GDM1 (cell line): Measurements from ENCODE around the gene SDF4.
"Not testable (repeated sequence)": the region's sequence is repeated elsewhere in the genome, so short reads cannot be mapped to it uniquely, and the experiment has no call there.

Source experiments
- DNase-seq: peaks from one replicate; lab custom pipeline; 2025; lab: John Stamatoyannopoulos, UW

SDF4 gene

GRCh38 chr1:1259540-1259939 lies 27.7 kb upstream of the SDF4 start:
- no peak for DNase-seq

DNA sequence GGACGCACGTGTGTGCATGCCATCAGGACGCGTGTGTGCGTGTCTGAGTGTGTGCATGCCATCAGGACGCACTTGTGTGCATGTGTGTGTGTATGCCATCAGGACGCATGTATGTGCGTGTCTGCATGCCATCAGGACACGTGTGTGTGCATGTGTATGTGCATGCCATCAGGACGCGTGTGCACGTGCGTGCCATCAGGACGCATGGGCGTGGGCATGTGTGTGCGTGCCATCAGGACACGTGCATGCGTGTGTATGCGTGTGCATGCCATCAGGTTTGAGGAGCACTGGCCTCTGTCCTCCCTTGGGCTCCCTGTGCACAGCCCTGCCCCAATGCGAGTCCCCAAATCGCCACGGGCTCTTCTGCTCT lies 27.3 kb upstream of the SDF4 start:
- no peak for DNase-seq

DNA sequence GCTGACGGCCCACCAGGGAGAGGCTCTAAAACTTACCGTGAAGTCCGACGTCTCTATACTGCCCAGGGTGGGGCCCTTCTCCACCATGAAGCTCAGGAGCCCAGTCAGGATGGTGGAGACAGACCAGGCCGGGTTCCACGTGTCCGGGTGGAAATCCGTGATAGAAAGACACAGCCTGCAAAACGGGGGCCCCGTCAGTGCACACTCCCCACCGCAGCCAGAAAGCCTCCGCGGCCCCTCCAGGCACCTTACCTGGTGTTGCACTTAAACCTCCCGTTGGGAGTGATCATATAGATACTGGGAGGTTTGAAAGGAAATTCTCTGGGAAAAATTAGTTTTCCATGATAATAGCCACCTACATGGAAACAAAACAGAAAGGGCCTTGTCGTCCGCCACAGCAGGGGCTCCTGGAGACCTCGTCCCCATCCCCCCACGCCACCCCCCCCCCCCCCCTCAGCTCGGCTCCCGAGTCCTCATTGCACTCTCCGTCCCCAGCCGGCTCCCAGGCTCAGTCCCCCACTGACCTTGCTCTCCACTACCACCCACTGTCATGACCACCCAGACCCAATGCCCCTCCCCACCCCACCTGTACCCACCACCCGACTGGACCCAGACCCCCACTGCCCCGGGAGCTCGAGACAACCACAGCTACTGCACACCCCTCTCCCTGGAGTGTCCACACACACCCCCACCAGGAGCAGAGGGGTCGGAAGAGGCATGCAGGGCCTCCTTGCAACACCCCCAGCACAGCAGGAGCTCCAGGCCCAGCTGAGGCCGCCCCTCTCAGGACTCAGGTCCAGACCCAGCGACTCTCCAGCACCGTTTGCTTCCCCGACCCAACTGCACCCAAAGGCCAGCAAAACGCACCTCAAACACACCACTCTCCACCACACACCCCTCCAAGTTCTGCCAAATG lies 25.4 kb upstream of the SDF4 start:
- DNase-seq, result no peak

- DNase-seq, result no peak
These were observed 23.8 kb upstream of the SDF4 start for GRCh38 chr1:1255611-1256010.

- DNase-seq, result no peak
These were observed 23.3 kb upstream of the SDF4 start for GRCh38 chr1:1255078-1255477.

- DNase-seq, result no peak
These were observed 22.8 kb upstream of the SDF4 start for GRCh38 chr1:1254667-1254998.

DNA sequence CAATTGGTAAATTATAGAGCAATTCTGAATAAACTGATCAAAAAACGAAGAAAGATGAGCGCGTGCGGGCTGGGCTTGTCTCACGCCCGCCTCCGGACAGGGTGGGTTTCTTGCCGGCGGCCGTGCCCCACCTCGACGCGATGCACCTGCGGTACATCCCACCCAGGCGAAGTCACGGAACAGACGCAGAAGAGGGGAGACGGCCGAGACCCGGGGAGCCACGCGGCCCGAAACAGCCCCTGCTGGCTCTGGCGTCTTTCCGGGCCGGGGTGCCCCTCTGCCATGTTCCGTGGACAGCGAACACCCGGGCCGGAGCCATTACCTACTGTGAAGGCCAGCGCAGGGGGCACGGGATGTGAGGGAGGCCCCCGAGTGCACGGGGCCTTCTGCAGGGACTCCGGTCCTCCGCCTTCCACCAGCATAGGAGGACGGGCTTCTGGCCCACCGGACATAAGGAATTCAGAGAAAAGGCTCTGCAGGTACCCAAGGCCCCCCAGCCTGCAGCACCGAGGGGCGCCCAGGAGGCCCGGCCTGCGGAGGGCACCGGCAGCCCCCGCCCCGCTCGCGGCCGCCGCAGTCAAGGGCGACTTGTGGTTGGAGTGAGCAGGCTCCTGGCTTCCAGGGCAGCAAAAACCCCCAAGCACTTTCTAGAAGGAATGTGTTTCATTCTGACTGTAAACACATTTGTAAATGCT lies 22.3 kb upstream of the SDF4 start:
- DNase-seq, result no peak

GRCh38 chr1:1253314-1253713 lies 21.5 kb upstream of the SDF4 start:
- DNase-seq, result no peak

DNA sequence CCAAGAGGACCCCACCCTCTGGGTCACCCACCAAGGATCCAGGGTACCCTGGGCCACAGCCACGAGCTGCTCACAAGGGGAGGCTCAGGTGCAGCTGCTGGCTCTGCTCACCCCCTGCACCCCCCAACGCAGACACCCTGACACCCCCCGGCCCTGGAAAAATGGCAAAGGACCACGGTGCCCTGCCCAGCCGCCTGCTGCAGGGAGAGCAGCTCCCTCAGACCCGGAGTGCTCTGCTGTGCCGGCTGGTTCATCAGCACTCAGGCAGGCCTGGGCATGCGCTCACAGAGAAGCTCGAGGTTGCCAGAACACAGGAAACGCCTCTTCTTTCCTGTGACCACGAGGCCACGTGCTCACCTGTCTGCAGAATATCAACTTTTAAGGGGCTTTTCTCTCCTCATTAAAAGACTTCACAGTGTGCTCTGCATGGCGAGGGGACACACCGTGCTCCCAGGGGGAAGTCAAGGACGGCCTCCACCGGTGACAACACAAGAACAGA lies 19.0 kb upstream of the SDF4 start:
- DNase-seq, result peak; percentile 14

GRCh38 chr1:1248009-1248913 lies 16.5 kb upstream of the SDF4 start:
- not testable (repeated sequence) for DNase-seq

- DNase-seq, result no peak
These were observed 15.6 kb upstream of the SDF4 start for GRCh38 chr1:1247341-1247913.

DNA sequence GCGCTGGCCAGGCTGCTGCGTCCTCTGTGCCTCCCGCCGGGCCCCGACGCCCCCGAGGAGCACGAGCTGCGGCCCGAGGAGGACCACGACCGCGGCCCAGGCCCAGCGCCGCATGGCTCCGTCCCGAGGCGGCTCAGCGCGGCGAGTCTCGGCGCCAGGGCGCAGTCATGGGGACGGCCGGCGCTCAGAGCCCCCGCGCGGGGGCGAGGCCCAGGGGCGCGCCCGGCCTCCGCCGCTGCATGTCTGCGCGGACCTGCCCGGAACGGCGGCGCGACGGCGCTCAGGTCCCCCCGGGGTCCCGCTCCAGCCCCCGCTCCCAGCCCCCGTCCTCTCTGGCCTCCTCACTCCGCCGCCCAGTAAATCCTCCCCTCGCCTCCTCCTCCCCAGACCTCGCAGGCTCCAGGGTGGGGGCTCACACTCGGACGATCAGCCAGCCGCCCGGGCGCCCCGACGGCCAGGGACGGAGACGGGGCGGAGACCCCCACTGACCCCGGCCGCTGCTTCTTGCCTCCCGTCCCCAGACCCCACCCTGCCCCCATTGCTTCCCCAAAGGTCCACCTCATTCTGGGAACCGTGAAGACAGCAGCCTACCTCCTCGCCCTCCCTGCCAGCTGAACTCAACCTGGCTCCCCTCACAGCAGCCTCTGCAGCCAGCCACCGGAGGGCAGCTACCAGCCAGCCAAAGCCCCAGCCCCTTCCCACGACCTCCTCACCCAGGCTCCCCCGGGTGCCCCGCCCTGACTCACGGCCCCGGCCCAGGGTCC lies 15.0 kb upstream of the SDF4 start, which contains the start of gene C1QTNF12:
C1QTNF12 (minus strand) TSS at position 146 of the 764 bp plus-strand sequence; CDS start at position 114, 32 bp downstream.
- DNase-seq, result no peak

DNA sequence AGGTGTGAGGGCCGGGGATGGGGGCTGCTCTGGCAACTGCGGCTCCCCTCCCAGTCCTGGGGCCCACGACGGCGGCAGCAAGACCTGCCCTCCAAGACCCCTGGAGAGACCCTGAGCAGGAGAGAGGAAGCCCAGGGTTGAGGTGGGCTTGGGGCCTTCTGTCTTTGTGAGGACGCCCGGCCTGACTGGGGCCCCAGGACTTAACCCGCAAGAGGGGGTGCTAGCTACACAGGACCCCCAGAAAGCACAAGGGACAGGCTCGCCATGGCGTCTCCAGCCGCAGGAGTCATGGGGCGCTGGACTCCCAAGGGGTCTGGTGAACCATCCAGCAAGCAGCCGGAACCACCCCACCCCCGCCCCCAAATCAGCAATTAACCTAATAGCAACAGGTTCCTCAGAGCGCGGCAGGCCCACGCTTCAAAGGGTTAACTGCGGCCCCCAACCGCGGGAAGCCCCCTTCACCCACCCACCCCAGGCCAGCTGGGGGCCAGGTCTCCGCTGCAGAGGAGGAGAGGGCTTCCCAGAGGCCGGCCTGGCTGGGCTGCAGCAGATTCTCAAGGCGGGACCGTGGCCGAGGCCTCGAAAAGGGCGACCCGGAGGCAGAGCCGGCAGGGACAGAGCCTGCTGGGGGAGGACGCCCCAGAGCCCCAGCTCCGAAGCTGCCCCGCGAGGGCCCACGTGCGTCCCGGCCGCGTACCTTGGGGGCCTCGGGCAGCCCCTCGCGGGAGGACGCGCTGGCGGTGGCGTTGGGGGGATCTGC lies 14.2 kb upstream of the SDF4 start:
- no peak for DNase-seq

GRCh38 chr1:1245178-1245816 lies 13.5 kb upstream of the SDF4 start:
- DNase-seq, result no peak

- no peak for DNase-seq
These were observed 12.5 kb upstream of the SDF4 start for GRCh38 chr1:1244192-1244811.

- DNase-seq, result no peak
These were observed 12.0 kb upstream of the SDF4 start for GRCh38 chr1:1243807-1244191.

DNA sequence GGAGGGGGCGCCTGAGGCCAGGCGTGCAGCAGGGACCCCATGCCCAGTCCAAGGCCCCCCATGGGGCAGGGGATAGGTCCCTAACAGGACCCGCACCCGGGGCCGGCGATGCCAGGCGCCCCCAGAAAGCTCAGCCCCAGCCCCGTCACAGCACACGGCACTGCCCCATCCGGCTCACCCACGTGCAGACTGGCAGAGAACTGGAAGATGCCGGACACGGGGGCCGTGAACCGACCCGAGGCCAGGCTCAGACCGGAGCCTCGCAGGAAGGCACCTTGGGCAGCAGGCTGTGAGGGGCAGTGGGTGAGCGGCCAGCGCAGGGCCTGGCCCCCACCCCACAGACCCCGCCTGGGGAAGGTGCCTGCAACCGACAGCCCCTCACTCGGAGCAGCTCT lies 11.5 kb upstream of the SDF4 start:
- no peak for DNase-seq

GRCh38 chr1:1242461-1243265 lies 10.9 kb upstream of the SDF4 start:
- no peak for DNase-seq
